ENCODE data around the gene COMMD1. TPM values are rescaled to one million over a fixed set of nuclear protein-coding genes. Genes with fewer than 3 reads are reported as not detected.

The COMMD1 gene
- polyA plus RNA-seq, 1 experiment = 44.6 TPM

GRCh38 chr2:62175728-62176127 is 270.3 kb downstream of the COMMD1 start:
- Histone ChIP-seq H3K36me3 (ENCODE audit: control insufficient read depth, insufficient read depth, low read length) (no peaks in the 10 kb centered on the region), H3K27me3 (ENCODE audit: control insufficient read depth, insufficient read depth, low read length) (no peaks in the 10 kb centered on the region), H3K4me3 (ENCODE audit: low read depth, low read length) (no peak overlapping the region)
- no peak for DNase-seq (ENCODE audit: low read depth)
- no peak for TF ChIP-seq CTCF (IDR thresholded peaks at IDR 0.05; ENCODE audit: insufficient read depth, low read depth, low read length)
- POLR2A ChIA-PET = no interaction called here
- CTCF ChIA-PET = interaction anchor here (0.6 kb wide), 1 partner anchor 165 kb away, joined by 3 read pairs; no protein-coding TSS in a partner anchor

GRCh38 chr2:62176801-62177200 is 271.3 kb downstream of the COMMD1 start:
- H3K4me3 ChIP-seq (ENCODE audit: low read depth, low read length) = no peak overlapping the region
- CTCF ChIA-PET = no interaction called here
- no peak for DNase-seq (ENCODE audit: low read depth)
- no peaks in the 10 kb centered on the region for H3K36me3 ChIP-seq (ENCODE audit: control insufficient read depth, insufficient read depth, low read length)
- H3K27me3 ChIP-seq (ENCODE audit: control insufficient read depth, insufficient read depth, low read length) = no peaks in the 10 kb centered on the region
- POLR2A ChIA-PET = no interaction called here
- no peak for TF ChIP-seq CTCF (IDR thresholded peaks at IDR 0.05; ENCODE audit: insufficient read depth, low read depth, low read length)

GRCh38 chr2:62177392-62178049 is 272.0 kb downstream of the COMMD1 start:
- H3K27me3 ChIP-seq (ENCODE audit: control insufficient read depth, insufficient read depth, low read length) = no peaks in the 10 kb centered on the region
- H3K4me3 ChIP-seq (ENCODE audit: low read depth, low read length) = no peak overlapping the region
- TF ChIP-seq CTCF (IDR thresholded peaks at IDR 0.05; ENCODE audit: insufficient read depth, low read depth, low read length) = no peak
- no peak for DNase-seq (ENCODE audit: low read depth)
- ChIA-PET POLR2A (no interaction called here), CTCF (no interaction called here)
- H3K36me3 ChIP-seq (ENCODE audit: control insufficient read depth, insufficient read depth, low read length) = no peaks in the 10 kb centered on the region

- CTCF ChIA-PET = interaction anchor here (0.9 kb wide), 1 partner anchor 15 kb away, joined by 3 read pairs; no protein-coding TSS in a partner anchor
- no peaks in the 10 kb centered on the region for H3K36me3 ChIP-seq (ENCODE audit: control insufficient read depth, insufficient read depth, low read length)
- POLR2A ChIA-PET = no interaction called here
- no peaks in the 10 kb centered on the region for H3K27me3 ChIP-seq (ENCODE audit: control insufficient read depth, insufficient read depth, low read length)
- DNase-seq (ENCODE audit: low read depth) = no peak
- no peak overlapping the region for H3K4me3 ChIP-seq (ENCODE audit: low read depth, low read length)
- no peak for TF ChIP-seq CTCF (IDR thresholded peaks at IDR 0.05; ENCODE audit: insufficient read depth, low read depth, low read length)
These were observed 273.3 kb downstream of the COMMD1 start for GRCh38 chr2:62178741-62179271.

- no peak for DNase-seq (ENCODE audit: low read depth)
- Histone ChIP-seq H3K4me3 (ENCODE audit: low read depth, low read length) (no peak overlapping the region), H3K27me3 (ENCODE audit: control insufficient read depth, insufficient read depth, low read length) (no peaks in the 10 kb centered on the region), H3K36me3 (ENCODE audit: control insufficient read depth, insufficient read depth, low read length) (no peaks in the 10 kb centered on the region)
- POLR2A ChIA-PET = no interaction called here
- CTCF ChIA-PET = interaction anchor here (0.6 kb wide), 1 partner anchor 128 kb away, joined by 3 read pairs; no protein-coding TSS in a partner anchor
- TF ChIP-seq CTCF (IDR thresholded peaks at IDR 0.05; ENCODE audit: insufficient read depth, low read depth, low read length) = no peak
These were observed 275.5 kb downstream of the COMMD1 start for GRCh38 chr2:62180975-62181374.

Data from BJ (cell line).